Heart left ventricle (tissue), 16 donors: Measurements from ENCODE around the gene CACNA1S. TPM values are rescaled to one million over a fixed set of nuclear protein-coding genes. Genes with fewer than 3 reads are reported as not detected.

Source experiments
- ATAC-seq, 4 donors: fragments of 200-7000 bp; cut with Tn5 transposase; one replicate each; pipeline ENCODE4 v1.9.1; 2020 to 2022; ENCODE audit warnings: moderate library complexity in 4 of 4, mild to moderate bottlenecking in 3 of 4, moderate number of reproducible peaks in 1 of 4
- DNase-seq, 5 donors: peaks; one replicate each; pipeline ENCODE4 v3.0.0-alpha.2; 2020
- H3K27ac ChIP-seq, 12 donors: fragments of 200-600 bp; sonication (generic) in 4 of 12; one replicate each; pipeline versions ENCODE4 v1.5.0 to v1.8.0; 2016 to 2022; ENCODE audit warnings: mild to moderate bottlenecking in 2 of 12
- H3K27me3 ChIP-seq, 9 donors: fragments of 200-600 bp; sonication (generic) in 2 of 9; one replicate each; pipeline versions ENCODE4 v1.5.1 to v1.8.0; 2016 to 2022; ENCODE audit warnings: mild to moderate bottlenecking in 3 of 9
- H3K36me3 ChIP-seq, 9 donors: fragments of 200-600 bp; sonication (generic) in 2 of 9; one replicate each; pipeline versions ENCODE4 v1.5.0 to v1.8.0; 2018 to 2022; ENCODE audit warnings: mild to moderate bottlenecking in 2 of 9
- H3K4me1 ChIP-seq, 12 donors: fragments of 200-600 bp; sonication (generic) in 4 of 12; one replicate each; pipeline versions ENCODE4 v1.5.0 to v1.8.0; 2016 to 2022; ENCODE audit warnings: mild to moderate bottlenecking in 3 of 12
- H3K4me3 ChIP-seq, 12 donors: fragments of 200-600 bp; sonication (generic) in 4 of 12; one replicate each; pipeline versions ENCODE4 v1.5.0 to v1.8.0; 2017 to 2022; ENCODE audit warnings: mild to moderate bottlenecking in 9 of 12, moderate library complexity in 4 of 12
- H3K9me3 ChIP-seq, 12 donors: fragments of 200-600 bp; sonication (generic) in 4 of 12; one replicate each; pipeline versions ENCODE4 v1.5.0 to v1.8.0; 2016 to 2022; ENCODE audit warnings: mild to moderate bottlenecking in 1 of 12
- CTCF ChIP-seq, 12 donors: fragments of 200-600 bp; sonication (generic) in 4 of 12; IDR thresholded peaks; one replicate each; pipeline versions ENCODE4 v1.5.0 to v1.8.0; 2018 to 2022; ENCODE audit warnings: antibody characterized with exemption in 12 of 12, mild to moderate bottlenecking in 5 of 12
- POLR2A ChIP-seq, 2 donors: fragments of 450-650 bp; IDR thresholded peaks; one replicate each; pipeline ENCODE4 v1.6.1; 2017; ENCODE audit warnings: antibody characterized with exemption in 2 of 2, mild to moderate bottlenecking in 2 of 2, moderate library complexity in 2 of 2
- WGBS, 4 donors: extraction: QIAGEN DNeasy Blood & Tissue Kit in 2 of 4; methylation state at CpG; one replicate each; pipeline versions ENCODE4 v1.1.5 to v1.1.7; 2013 to 2018; 5-methylcytosine and 5-hydroxymethylcytosine counted together
- intact Hi-C, 10 donors: fragments of 100-400 bp; cut with DNase I; formaldehyde crosslinking; loops; one replicate each; pipeline versions ENCODE4 v1.11.1 to v1.14.2; 2022
- polyA plus RNA-seq, 2 donors: library from polyadenylated mRNA; stranded (reverse); fragments of 200-250 nt; gene quantifications; one replicate each; pipeline ENCODE4 v1.2.3, GENCODE V29; 2013
- total RNA-seq, 9 donors: library from RNA; depleted of rRNA in 2 of 9; stranded (reverse); fragments of >200 nt in 2 of 9; fragmentation: NEBNext Ultra II Directional in 3 of 9; extraction: Animal tissue kit (Norgen Biotek cat#: 25700) in 3 of 9; gene quantifications; one replicate each; pipeline versions ENCODE4 v1.1.0 to v1.2.4, GENCODE V29; 2016 to 2023
- donor health status: ischemic (EF 13 %, LVEDD 7.1; RV severe dilation, severe dysfunction).
- donor health status: healthy with polysubstance abuse.
- donor health status: DM: no; HTN: yes; CAD: no.
- donor health status: DM: no; HTN: no; CAD: no.
- donor health status: ischemic (EF 25% LVEDD 6.9; RV normal size, moderate dysfunction).
- donor health status: ischemic (EF 25% LVEDD 5.7; RV mildly dilated, moderate dysfunction).
- donor health status: healthy.
- donor health status: DM: yes; HTN: yes; CAD: no.
- donor health status: ischemic (EF 35%, LVEDD 5.7; RV mildly dilated, moderate dysfunction).
- donor health status: nonischemic (EF 11% LVEDD 7.7; RV severe dilation, severe dysfunction).
- donor health status: DM: yes; HTN: yes; CAD: no.
- donor health status: PGD.
- donor health status: ischemic (EF 29% LVEDD 5.4; RV normal size, mild dysfunction).
- donor health status: nonischemic (EF 23%, LVEDD 6.1; RV moderate dilation, normal function).

CACNA1S gene
- total and polyA plus RNA-seq, 11 donors = not detected

- Histone ChIP-seq H3K27ac (no peak overlapping the region), H3K4me3 (no peak overlapping the region), H3K36me3 (no peaks in the 10 kb centered on the region), H3K27me3 (peaks cover 0 to 5% (median 0%) of the 10 kb centered on the region in 9 donors), H3K9me3 (no peaks in the 10 kb centered on the region), H3K4me1 (no peaks in the 10 kb centered on the region)
- 83 to 91% (median 89%) methylated on average over 4 of the region's 4 CpGs for WGBS, 4 donors
- DNase-seq (no peak), ATAC-seq (no peak)
- no peak for TF ChIP-seq CTCF (IDR thresholded peaks at IDR 0.05)
- no peak for TF ChIP-seq POLR2A (IDR thresholded peaks at IDR 0.05)
- intact Hi-C loops = no loop called here
Observed at GRCh38 chr1:201034671-201035070, 77.6 kb downstream of the CACNA1S start.

- no peak for ATAC-seq
- no peaks in the 10 kb centered on the region for H3K9me3 ChIP-seq
- no peak overlapping the region for H3K4me3 ChIP-seq
- intact Hi-C loops = no loop called here
- no peak overlapping the region for H3K27ac ChIP-seq
- H3K4me1 ChIP-seq = peaks cover 0 to 17% (median 8%) of the 10 kb centered on the region in 12 donors
- DNase-seq = no peak
- TF ChIP-seq POLR2A (IDR thresholded peaks at IDR 0.05) (no peak), CTCF (IDR thresholded peaks at IDR 0.05) (no peak)
- H3K27me3 ChIP-seq = peaks cover 0 to 5% (median 0%) of the 10 kb centered on the region in 9 donors
- no peaks in the 10 kb centered on the region for H3K36me3 ChIP-seq
- 85 to 98% (median 94%) methylated on average over 1 of the region's 1 CpG for WGBS, 4 donors
Observed at GRCh38 chr1:201032408-201032807, 79.8 kb downstream of the CACNA1S start.

DNA sequence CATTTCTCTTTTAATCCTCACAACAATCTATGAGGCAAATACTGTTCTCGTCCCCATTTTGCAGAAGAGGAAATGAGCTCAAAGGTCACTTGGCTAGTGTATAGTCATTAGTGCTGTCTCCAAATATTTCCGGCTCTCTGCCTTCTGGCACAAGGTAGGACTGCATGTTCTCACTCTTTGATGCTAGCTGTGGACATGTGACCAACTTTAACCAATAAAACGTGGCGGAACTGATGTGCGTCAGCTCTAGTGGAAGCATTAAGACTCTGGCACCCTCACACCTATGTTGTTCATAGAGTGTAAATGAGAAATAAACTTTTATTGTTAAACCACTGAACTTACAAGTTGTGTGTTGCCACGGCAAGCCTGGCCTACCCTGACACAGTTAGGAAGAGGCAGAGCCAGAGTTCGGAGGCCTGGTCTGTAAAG is 83.8 kb downstream of the CACNA1S start:
- no peaks in the 10 kb centered on the region for H3K9me3 ChIP-seq
- intact Hi-C loops = loop anchor here in 1 of 10 donors (10.0 kb wide), 1 partner anchor 404 kb away; the partner anchor contains the start of gene KIF14
- peaks cover 0 to 54% (median 22%) of the 10 kb centered on the region in 12 donors for H3K4me1 ChIP-seq
- ATAC-seq (peak; percentile 43 to 73 (median 65)), DNase-seq (no peak)
- no peaks in the 10 kb centered on the region for H3K36me3 ChIP-seq
- TF ChIP-seq CTCF (IDR thresholded peaks at IDR 0.05) (no peak), POLR2A (IDR thresholded peaks at IDR 0.05) (no peak)
- 67 to 71% (median 69%) methylated on average over 7 of the region's 7 CpGs for WGBS, 4 donors
- H3K27me3 ChIP-seq = no peaks in the 10 kb centered on the region
- H3K4me3 ChIP-seq = no peak overlapping the region
- peak overlapping the region in 5 of 12 donors; percentile 19 to 66 (median 30) for H3K27ac ChIP-seq

DNA sequence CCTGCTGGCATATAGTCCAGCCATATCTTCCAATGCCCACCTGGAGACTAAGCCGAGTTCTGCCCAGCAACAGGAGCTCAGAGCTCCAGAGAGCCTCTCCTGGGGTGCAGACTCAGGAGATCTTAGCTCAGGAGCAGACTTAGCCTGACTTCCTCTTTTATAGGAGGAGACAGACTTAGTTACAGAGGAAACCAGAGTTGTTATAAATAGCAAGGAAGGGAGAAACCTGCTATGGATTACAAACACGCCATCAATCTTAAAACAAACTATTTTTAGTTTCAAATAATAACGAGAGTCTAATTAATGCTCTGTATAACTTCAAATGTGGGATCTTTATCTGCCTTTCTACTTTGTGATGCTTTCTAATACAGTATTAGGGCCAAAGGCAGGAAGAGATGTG is 85.4 kb downstream of the CACNA1S start:
- no peaks in the 10 kb centered on the region for H3K36me3 ChIP-seq
- H3K4me1 ChIP-seq = peaks cover 0 to 67% (median 28%) of the 10 kb centered on the region in 12 donors
- TF ChIP-seq POLR2A (IDR thresholded peaks at IDR 0.05) (no peak), CTCF (IDR thresholded peaks at IDR 0.05) (no peak)
- peak overlapping the region in 1 of 12 donors; percentile 0 for H3K4me3 ChIP-seq
- no peaks in the 10 kb centered on the region for H3K27me3 ChIP-seq
- H3K27ac ChIP-seq = peak overlapping the region in 2 of 12 donors; percentile 3 to 27
- ATAC-seq (no peak), DNase-seq (no peak)
- no peaks in the 10 kb centered on the region for H3K9me3 ChIP-seq
- intact Hi-C loops = loop anchor here in 1 of 10 donors (10.0 kb wide), 1 partner anchor 402 kb away; the partner anchor contains the start of gene KIF14
- 18 to 45% (median 39%) methylated on average over 3 of the region's 3 CpGs for WGBS, 4 donors
